ENCODE data around the gene LGALS7B. TPM values are rescaled to one million over a fixed set of nuclear protein-coding genes. Genes with fewer than 3 reads are reported as not detected.

The LGALS7B gene
- total RNA-seq = 4.4 TPM in 1 of 2 replicates, not detected in the other

DNA sequence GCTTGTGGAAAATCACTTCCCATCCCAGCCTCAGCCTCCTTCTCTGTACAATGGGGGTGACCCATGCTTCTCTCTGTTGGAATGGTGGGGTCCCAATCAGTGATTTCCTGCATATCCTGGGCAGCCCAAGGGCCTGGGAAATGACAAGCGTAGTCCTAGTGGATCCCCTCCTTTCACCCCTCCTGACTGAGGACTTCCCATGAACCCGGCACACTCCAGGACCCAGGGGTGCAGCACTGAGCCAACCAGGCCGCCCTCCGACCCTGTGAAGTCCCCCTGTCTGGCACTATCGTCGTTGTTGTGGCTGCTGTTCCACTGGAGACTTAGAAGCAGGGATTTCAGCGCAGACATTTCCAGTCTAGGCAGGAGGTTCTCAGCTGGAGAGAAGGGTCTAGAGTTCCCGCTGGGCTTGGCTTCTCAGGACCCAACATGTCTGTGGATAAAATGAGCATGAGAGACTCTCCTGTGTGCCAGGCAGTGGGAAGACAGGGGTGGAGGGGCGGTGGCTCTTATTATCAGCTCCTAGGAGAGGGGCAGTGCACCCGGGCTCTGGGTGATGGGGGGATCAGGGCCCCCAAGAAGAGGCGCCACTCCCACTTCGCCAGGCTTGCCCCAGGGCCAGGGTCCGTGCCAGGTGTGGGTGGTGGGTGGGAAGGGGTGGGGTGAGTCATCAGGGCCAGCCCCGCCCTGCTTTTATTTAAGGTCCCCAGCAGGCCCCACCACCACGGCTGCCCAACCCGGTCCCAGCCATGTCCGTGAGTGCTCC is at the start of gene LGALS7B:
TSS of gene LGALS7B (plus strand) at position 723 of the 766 bp plus-strand sequence. CDS start at position 750, 27 bp downstream.
- TF ChIP-seq, protein P1, sequence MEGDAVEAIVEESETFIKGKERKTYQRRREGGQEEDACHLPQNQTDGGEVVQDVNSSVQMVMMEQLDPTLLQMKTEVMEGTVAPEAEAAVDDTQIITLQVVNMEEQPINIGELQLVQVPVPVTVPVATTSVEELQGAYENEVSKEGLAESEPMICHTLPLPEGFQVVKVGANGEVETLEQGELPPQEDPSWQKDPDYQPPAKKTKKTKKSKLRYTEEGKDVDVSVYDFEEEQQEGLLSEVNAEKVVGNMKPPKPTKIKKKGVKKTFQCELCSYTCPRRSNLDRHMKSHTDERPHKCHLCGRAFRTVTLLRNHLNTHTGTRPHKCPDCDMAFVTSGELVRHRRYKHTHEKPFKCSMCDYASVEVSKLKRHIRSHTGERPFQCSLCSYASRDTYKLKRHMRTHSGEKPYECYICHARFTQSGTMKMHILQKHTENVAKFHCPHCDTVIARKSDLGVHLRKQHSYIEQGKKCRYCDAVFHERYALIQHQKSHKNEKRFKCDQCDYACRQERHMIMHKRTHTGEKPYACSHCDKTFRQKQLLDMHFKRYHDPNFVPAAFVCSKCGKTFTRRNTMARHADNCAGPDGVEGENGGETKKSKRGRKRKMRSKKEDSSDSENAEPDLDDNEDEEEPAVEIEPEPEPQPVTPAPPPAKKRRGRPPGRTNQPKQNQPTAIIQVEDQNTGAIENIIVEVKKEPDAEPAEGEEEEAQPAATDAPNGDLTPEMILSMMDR (conservative IDR thresholded peaks at IDR 0.05; ENCODE audit: low read depth, low read length) = no peak
- H3K4me3 ChIP-seq (ENCODE audit: low read depth, low read length) = no peak within 1 kb of the TSS
- no peak for DNase-seq (ENCODE audit: low read depth)

DNA sequence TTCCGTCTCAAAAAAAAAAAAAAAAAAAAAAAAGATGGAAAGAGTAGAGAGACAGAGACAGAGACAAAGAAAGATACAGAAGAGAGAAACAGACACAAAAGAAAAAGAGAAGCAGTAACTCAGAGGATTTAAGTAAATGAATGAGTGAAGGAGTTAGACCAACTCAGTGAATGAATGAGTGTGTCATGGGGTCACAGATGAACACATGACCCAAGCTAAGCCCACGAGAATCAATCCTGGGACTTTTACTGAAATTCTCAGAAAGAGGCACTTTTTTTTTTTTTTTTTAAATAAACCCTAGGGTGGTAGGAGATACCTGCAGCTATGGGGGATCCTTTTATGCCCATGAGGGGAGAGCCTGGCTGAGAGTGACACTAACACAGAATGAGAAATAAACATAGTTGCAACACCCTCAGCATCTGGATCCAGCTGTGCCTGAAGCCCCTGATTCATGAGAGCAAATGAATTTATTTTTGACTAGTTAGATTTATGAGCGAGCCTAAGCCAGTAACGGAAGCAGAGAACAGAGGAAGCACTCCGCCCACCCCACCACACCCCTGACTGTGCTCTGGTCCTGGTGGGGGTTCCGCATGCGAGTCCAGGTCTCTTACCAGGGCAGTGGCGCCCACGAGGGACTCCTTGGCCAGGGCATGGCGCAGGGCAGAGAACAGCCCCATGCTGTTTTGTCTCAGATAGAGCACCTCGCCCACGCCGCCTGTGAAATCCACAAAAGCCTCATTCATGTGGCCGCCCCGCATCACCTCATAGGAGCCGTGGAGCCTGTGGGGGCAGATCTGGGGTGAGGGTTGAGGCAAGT is 49.4 kb upstream of the LGALS7B start:
- TF ChIP-seq, protein P1 (conservative IDR thresholded peaks at IDR 0.05; ENCODE audit: low read depth, low read length) = no peak
- H3K4me3 ChIP-seq (ENCODE audit: low read depth, low read length) = no peak overlapping the region
- DNase-seq (ENCODE audit: low read depth) = no peak

DNA sequence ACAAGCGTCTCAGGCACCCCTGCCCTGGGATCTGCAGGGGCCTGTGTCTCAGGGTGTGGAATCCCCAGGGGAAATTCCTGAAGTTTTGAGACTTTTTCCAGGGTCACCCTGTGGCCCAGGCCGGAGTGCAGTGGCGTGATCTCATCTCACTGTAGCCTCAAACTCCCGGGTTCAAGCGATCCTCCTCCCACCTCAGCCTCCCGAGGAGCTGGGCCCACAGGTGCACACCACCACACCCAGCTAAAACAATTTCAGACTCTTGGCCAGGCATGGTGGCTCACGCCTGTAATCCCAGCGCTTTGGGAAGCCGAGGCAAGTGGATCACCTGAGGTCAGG is 48.8 kb upstream of the LGALS7B start:
- DNase-seq (ENCODE audit: low read depth) = no peak
- TF ChIP-seq, protein P1 (conservative IDR thresholded peaks at IDR 0.05; ENCODE audit: low read depth, low read length) = no peak
- no peak overlapping the region for H3K4me3 ChIP-seq (ENCODE audit: low read depth, low read length)

DNA sequence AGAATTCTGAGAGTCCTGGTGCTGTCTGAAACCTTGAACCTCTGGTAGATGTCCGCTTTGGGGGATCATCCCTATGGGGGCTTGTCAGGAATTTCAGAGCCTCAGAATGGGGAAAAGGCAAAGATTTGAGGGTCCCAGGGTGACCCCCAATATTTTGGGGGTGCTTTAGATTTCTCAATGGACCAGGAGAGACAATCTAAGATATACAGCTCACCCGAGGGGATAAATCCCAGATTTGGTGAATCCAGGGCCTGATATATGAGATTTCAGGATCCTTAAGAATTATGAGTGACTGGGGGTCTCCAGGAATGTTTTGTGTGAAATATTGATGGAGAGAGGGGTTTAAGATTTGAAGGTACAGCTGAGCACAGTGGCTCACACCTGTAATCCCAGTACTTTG is 48.1 kb upstream of the LGALS7B start:
- TF ChIP-seq, protein P1 (conservative IDR thresholded peaks at IDR 0.05; ENCODE audit: low read depth, low read length) = no peak
- H3K4me3 ChIP-seq (ENCODE audit: low read depth, low read length) = no peak overlapping the region
- DNase-seq (ENCODE audit: low read depth) = no peak

DNA sequence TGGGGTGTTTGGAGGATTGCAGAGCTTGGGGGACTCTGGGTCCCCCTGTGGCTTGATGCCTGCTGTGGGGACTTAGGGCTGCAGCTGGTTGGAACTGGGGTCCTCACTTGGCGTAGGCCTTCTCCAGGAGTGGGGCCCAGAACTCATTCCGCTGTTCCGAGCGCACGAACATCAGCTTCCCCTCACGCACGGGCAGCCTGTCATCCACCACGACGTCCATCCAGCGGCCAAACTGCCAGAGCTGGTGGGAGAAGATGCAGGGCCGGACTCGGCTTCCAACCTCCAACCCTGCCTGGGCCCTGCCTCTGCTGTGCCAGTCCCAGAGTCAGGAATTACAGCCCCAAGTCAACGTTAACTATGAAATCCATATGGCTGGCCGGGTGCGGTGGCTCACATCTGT is 47.3 kb upstream of the LGALS7B start:
- TF ChIP-seq, protein P1 (conservative IDR thresholded peaks at IDR 0.05; ENCODE audit: low read depth, low read length) = no peak
- H3K4me3 ChIP-seq (ENCODE audit: low read depth, low read length) = no peak overlapping the region
- no peak for DNase-seq (ENCODE audit: low read depth)

DNA sequence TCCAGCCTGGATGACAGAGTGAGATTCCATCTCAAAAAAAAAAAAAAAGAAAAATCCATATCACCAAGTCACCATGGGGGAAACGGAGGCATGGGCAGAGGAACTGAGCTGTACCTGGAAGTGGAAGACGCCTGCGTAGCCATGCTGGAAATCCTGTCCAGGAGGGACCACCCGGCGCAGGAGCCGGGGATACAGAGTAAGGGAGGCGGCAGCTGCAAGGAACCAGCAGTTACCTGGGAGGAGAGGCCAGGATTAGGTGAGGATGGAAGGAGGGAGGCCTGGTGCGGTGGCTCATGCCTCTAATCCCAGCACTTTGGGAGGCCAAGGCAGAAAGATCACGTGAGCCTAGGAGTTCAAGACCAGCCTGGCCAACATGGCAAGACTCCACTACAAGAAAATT is 46.7 kb upstream of the LGALS7B start:
- H3K4me3 ChIP-seq (ENCODE audit: low read depth, low read length) = no peak overlapping the region
- TF ChIP-seq, protein P1 (conservative IDR thresholded peaks at IDR 0.05; ENCODE audit: low read depth, low read length) = no peak
- DNase-seq (ENCODE audit: low read depth) = no peak

Measured in epithelial cell of proximal tubule (primary cell).